ENCODE measurements around the gene MYOZ2.

- TF ChIP-seq POLR2AphosphoS5 (IDR thresholded peaks at IDR 0.05; ENCODE audit: insufficient read depth in 1 of 2, low read depth in 1 of 2): no peak
- no peak for TF ChIP-seq POLR2A (IDR thresholded peaks at IDR 0.05)
- TF ChIP-seq CTCF (IDR thresholded peaks at IDR 0.05): no peak
These were observed 97.6 kb downstream of the MYOZ2 start for GRCh38 chr4:119233191-119233590.
